Left ventricle myocardium inferior (tissue), 1 donor: ENCODE data around the gene SH2D5. TPM values are rescaled to one million over a fixed set of nuclear protein-coding genes. Genes with fewer than 3 reads are reported as not detected.

ENCODE experiments used
- DNase-seq: peaks from one replicate; pipeline ENCODE4 v3.0.0-alpha.2; 2020
- H3K27ac ChIP-seq: fragments of 200-600 bp; replicated peaks from 2 replicates; pipeline ENCODE4 v1.8.0; 2021
- H3K27me3 ChIP-seq: fragments of 200-600 bp; 2 replicates; pipeline ENCODE4 v1.8.0; 2021; ENCODE audit warnings: low read depth
- H3K36me3 ChIP-seq: fragments of 200-600 bp; 2 replicates; pipeline ENCODE4 v1.8.0; 2021
- H3K4me1 ChIP-seq: fragments of 200-600 bp; 2 replicates; pipeline ENCODE4 v1.8.0; 2021
- H3K4me3 ChIP-seq: fragments of 200-600 bp; 2 replicates; pipeline ENCODE4 v1.8.0; 2021; ENCODE audit warnings: mild to moderate bottlenecking, moderate library complexity
- H3K9me3 ChIP-seq: fragments of 200-600 bp; replicated peaks from 2 replicates; pipeline ENCODE4 v1.8.0; 2021
- intact Hi-C: fragments of 100-400 bp; cut with micrococcal nuclease; formaldehyde crosslinking; loops from one replicate; pipeline ENCODE4 v1.11.0; 2022
- total RNA-seq: library from RNA; stranded (reverse); fragmentation: NEBNext Ultra II Directional; extraction: Animal tissue kit (Norgen Biotek cat#: 25700); gene quantifications from one replicate; pipeline ENCODE4 v1.2.1, GENCODE V29; 2021
- TF ChIP-seq, protein P1 (sequence below): fragments of 200-600 bp; IDR thresholded peaks from 2 replicates; pipeline ENCODE4 v1.8.0; 2021; ENCODE audit warnings: antibody characterized with exemption, mild to moderate bottlenecking, borderline replicate concordance
- donor health status: DM: no; HTN: yes; CAD: no; lungs with severe emphysema.

The SH2D5 gene
- total RNA-seq, 1 donor from 2014 or later: not detected

DNA sequence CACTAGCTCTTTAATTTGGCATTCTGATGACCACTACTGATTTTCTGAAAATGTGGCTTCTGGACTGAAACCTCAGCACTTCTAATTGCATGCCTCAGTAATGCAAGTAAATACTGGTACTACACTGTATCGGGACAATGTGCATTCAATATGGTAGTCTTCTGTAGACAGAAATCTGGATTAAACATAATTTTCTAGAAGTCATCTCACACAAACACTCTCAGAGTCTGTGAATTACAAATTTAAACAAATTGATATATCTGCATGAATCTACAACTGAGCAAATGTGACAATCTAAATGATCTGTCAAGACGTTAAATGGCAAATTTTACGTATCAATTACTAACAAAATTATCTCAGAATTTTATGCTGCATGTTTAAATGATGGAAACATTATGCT is 30.9 kb upstream of the SH2D5 start:
- TF ChIP-seq, protein P1, sequence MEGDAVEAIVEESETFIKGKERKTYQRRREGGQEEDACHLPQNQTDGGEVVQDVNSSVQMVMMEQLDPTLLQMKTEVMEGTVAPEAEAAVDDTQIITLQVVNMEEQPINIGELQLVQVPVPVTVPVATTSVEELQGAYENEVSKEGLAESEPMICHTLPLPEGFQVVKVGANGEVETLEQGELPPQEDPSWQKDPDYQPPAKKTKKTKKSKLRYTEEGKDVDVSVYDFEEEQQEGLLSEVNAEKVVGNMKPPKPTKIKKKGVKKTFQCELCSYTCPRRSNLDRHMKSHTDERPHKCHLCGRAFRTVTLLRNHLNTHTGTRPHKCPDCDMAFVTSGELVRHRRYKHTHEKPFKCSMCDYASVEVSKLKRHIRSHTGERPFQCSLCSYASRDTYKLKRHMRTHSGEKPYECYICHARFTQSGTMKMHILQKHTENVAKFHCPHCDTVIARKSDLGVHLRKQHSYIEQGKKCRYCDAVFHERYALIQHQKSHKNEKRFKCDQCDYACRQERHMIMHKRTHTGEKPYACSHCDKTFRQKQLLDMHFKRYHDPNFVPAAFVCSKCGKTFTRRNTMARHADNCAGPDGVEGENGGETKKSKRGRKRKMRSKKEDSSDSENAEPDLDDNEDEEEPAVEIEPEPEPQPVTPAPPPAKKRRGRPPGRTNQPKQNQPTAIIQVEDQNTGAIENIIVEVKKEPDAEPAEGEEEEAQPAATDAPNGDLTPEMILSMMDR: no peak
- no peak for DNase-seq

DNA sequence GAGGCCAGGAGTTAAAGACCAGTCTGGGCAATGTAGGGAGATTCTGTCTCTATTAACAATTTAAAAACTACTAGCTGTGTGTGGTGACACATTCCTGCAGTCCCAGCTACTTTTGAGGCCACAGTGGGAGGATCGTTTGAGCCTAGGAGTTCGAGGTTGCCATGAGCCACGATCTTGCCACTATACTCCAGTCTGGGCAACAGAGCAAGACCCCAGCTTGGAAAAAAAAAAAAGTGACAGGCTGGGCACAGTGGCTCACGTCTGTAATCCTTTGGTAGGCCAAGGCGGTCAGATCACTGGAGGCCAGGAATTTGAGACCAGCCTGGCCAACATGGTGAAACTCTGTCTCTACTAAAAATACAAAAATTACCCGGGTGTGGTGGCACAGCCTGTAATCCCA is 27.8 kb upstream of the SH2D5 start:
- Histone ChIP-seq H3K27ac (no peak overlapping the region), H3K4me3 (no peak overlapping the region), H3K36me3 (peaks cover 100% of the 10 kb centered on the region), H3K9me3 (no peaks in the 10 kb centered on the region), H3K27me3 (no peaks in the 10 kb centered on the region), H3K4me1 (no peaks in the 10 kb centered on the region)
- intact Hi-C loops: no loop called here
- TF ChIP-seq, protein P1: no peak
- no peak for DNase-seq

More for the DNA sequence above, 30.9 kb upstream of the SH2D5 start:
- no peaks in the 10 kb centered on the region for H3K27me3 ChIP-seq
- H3K27ac ChIP-seq: no peak overlapping the region
- no peak overlapping the region for H3K4me3 ChIP-seq
- H3K36me3 ChIP-seq: peaks cover 100% of the 10 kb centered on the region
- peaks cover 15% of the 10 kb centered on the region for H3K4me1 ChIP-seq
- intact Hi-C loops: no loop called here
- H3K9me3 ChIP-seq: no peaks in the 10 kb centered on the region

DNA sequence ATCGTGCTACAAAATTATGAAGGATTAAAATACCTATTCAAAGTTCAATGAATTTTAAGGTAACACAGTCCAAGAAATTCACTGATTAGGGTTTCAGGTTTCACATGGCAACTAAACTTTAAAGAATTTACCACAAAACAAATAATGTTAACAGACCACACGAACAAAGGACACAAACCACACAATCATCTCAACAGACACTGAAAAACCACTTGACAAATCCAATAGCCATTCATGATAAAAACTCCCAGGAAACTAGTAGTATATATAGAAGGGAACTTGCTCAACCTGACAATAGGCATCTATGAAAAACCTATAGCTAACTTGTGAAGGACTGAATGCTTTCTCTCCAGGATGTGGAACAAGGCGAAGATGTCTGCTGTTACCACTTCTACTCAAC is 21.1 kb upstream of the SH2D5 start:
- no peak overlapping the region for H3K4me3 ChIP-seq
- TF ChIP-seq, protein P1: no peak
- H3K27ac ChIP-seq: no peak overlapping the region
- H3K4me1 ChIP-seq: no peaks in the 10 kb centered on the region
- no peaks in the 10 kb centered on the region for H3K27me3 ChIP-seq
- no peaks in the 10 kb centered on the region for H3K9me3 ChIP-seq
- peaks cover 71% of the 10 kb centered on the region for H3K36me3 ChIP-seq
- no peak for DNase-seq
- intact Hi-C loops: no loop called here

DNA sequence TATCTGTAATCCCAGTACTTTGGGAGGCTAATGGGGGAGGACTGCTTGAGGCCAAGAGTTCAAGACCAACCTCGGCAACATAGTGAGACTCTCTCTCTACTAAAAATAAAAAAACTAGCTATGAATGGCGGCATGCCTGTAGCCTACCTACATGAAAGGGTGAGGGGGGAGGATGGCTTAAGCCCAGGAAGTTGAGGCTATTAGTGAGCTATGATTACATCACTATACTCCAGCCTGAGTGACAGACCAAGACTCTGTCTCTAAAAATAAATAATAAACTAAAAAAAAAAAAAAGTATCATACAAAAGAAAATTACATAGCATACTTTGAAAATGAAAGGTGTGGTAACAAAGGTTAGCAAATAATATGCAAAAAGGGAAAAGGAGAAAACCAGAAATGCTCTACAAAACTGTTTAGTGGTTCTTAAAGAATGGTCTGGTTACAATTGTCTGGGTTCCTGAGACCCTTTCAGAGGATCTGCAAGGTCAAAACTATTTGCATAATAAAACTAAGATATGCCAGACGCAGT is 19.0 kb upstream of the SH2D5 start:
- H3K4me3 ChIP-seq: no peak overlapping the region
- TF ChIP-seq, protein P1: no peak
- H3K27ac ChIP-seq: no peak overlapping the region
- H3K9me3 ChIP-seq: no peaks in the 10 kb centered on the region
- intact Hi-C loops: no loop called here
- no peaks in the 10 kb centered on the region for H3K27me3 ChIP-seq
- no peaks in the 10 kb centered on the region for H3K4me1 ChIP-seq
- H3K36me3 ChIP-seq: peaks cover 71% of the 10 kb centered on the region
- DNase-seq: no peak

DNA sequence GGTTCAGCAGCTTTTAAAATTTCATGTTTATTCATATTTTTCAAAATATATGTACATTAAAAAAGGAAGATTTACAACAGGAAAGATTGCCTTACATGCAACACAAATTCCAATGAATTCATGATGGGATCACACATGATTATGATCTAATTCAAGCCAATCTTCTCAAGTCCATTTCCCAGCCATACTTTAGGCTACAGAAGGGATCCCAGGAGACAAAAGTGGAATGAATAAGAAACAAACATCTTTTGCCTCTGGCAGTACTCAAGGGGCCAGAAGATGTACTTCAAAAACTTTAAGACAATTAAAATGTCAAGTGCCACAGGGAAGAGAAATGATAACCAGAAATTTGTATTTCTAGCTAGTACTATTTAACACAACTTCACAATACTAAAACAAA is 10.2 kb upstream of the SH2D5 start:
- intact Hi-C loops: no loop called here
- peaks cover 10% of the 10 kb centered on the region for H3K4me1 ChIP-seq
- H3K4me3 ChIP-seq: no peak overlapping the region
- H3K27ac ChIP-seq: no peak overlapping the region
- no peaks in the 10 kb centered on the region for H3K27me3 ChIP-seq
- DNase-seq: no peak
- H3K36me3 ChIP-seq: peaks cover 80% of the 10 kb centered on the region
- TF ChIP-seq, protein P1: no peak
- H3K9me3 ChIP-seq: no peaks in the 10 kb centered on the region
